ENCODE results near the gene ABCC4.

- TF ChIP-seq EZH2 (IDR thresholded peaks at IDR 0.05) (no peak), POLR2AphosphoS5 (IDR thresholded peaks at IDR 0.05; ENCODE audit: borderline replicate concordance, low read depth, low read length) (no peak), FOXP2 (optimal IDR thresholded peaks at IDR 0.05; ENCODE audit: control extremely low read depth, extremely low read length, insufficient read depth) (no peak)
Measured at GRCh38 chr13:95197548-95197947, 103.7 kb downstream of the ABCC4 start.

Data from SK-N-MC (cell line).